GM19035 (cell line): ENCODE measurements around the gene DCLK1.

ENCODE experiments used
- ATAC-seq: cut with Tn5 transposase; IDR thresholded peaks from one replicate; pipeline ENCODE4 v1.9.1; 2021; ENCODE audit not compliant: unreplicated experiment

Gene DCLK1

DNA sequence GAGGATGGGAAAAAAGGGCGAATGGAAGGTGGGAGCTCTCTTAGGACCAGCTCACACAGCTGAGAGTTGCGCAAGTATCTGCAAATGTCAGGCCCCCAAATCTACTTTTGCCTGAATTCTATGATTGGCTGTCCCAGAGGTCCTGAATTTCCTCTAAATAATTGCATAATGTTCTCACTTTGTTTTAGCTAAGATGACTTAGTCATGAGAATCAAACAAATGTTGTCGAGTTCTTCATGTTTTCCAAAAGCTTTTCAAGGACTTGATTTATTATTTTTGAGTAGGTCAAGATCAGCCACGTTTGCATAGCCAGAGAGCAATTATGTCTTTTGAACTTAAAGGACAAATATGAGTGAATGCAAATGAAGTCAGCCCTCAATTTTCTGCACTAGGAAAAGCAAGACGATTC is 408.1 kb downstream of the DCLK1 start:
- ATAC-seq: no peak

GRCh38 chr13:35722458-35723052 is 408.6 kb downstream of the DCLK1 start:
- no peak for ATAC-seq

DNA sequence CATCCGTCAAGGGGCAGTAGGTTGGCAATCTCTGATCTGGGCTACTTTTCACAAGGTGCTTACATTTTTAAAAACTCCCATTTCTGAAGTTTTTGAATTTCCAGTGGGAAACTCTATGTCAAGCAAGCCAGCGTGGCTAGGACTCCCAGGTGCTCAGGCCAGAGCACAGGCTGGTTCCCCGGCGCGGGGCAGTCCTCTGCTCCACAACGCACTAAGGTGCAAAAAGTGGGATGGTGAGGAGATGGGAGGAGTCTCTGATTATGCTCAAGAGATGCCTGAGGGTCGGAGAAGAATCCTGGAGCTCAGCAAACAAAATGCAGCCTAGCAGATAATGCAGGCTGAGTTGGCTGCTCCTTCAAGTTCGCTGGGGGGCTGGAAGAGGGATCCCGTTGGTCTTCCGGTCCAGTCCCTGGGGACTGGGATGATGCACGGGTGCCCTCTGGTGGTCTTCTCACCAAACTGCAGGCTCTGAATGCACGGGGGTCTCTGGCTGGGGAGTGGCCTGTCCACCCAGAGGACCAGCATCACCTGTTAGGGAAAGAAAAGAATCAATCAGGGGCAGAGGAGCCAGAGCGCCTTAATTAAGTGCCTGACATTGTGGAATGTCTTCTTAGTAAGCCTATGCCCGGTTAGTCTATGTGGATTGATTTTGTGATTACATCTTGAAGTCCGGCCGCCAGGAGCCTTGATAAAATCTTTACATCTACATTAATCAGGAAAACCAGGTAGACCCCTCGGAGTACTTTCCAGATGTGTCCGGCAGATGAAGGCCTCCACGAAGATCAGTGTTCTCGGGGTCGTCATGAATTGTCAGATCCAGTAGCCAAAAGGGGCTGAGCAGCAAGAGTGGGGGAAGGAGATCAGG is 410.3 kb downstream of the DCLK1 start:
- peak; percentile 47 for ATAC-seq

DNA sequence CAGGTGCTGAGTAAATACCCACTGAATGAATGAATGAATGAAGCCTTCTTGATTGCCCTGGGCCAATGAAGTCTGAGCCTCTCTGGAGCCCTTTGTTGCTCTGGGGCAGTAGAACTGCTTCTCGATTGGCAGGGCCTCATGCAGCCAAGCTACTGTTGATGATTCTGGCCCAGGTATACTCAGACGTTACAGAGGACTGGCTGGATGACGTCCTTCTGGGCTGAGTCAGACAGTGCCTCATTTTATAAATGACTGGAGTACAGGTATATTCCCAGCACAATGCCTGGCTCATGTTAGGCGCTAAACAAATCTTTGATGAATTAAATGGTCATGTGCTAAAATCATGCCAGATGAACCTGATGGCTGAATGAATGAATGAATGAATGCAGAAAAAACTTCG is 410.9 kb downstream of the DCLK1 start:
- no peak for ATAC-seq
